SU-DHL-6 (cell line): ENCODE results near the gene ATN1.
"Not testable (repeated sequence)": the region's sequence is repeated elsewhere in the genome, so short reads cannot be mapped to it uniquely, and the experiment has no call there.

Source experiments
- EZH2phosphoT487 ChIP-seq: fragments of 200-600 bp; sonication (generic), shearing (Covaris generic); conservative IDR thresholded peaks from 2 replicates; pipeline ENCODE4 v1.6.1; 2018; ENCODE audit warnings: mild to moderate bottlenecking, antibody characterized with exemption, low read length, moderate library complexity, mixed read lengths
- TF ChIP-seq, protein P1 (sequence below): fragments of 200-600 bp; sonication (generic); IDR thresholded peaks from one replicate; pipeline ENCODE4 v1.5.1; 2017; ENCODE audit warnings: antibody characterized with exemption, mild to moderate bottlenecking, low read length, moderate library complexity; ENCODE audit not compliant: insufficient read depth, poor library complexity, severe bottlenecking

DNA sequence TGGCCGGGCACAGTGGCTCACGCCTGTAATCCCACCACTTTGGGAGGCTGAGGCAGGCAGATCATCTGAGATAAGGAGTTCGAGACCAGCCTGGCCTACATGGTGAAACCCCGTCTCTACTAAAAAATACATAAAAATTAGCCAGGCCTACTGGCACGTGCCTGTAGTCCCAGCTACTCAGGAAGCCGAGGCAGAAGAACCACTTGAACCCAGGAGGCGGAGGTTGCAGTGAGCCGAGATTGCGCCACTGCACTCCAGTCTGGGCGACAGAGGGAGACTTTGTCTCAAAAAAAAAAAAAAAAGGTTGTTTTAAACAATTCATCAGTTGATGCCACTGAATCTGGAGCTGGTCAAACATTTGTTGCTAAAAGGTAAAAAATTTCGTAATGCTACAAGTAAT lies 47.9 kb upstream of the ATN1 start:
- TF ChIP-seq, protein P1, sequence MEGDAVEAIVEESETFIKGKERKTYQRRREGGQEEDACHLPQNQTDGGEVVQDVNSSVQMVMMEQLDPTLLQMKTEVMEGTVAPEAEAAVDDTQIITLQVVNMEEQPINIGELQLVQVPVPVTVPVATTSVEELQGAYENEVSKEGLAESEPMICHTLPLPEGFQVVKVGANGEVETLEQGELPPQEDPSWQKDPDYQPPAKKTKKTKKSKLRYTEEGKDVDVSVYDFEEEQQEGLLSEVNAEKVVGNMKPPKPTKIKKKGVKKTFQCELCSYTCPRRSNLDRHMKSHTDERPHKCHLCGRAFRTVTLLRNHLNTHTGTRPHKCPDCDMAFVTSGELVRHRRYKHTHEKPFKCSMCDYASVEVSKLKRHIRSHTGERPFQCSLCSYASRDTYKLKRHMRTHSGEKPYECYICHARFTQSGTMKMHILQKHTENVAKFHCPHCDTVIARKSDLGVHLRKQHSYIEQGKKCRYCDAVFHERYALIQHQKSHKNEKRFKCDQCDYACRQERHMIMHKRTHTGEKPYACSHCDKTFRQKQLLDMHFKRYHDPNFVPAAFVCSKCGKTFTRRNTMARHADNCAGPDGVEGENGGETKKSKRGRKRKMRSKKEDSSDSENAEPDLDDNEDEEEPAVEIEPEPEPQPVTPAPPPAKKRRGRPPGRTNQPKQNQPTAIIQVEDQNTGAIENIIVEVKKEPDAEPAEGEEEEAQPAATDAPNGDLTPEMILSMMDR = not testable (repeated sequence)
- not testable (repeated sequence) for TF ChIP-seq EZH2phosphoT487
